GM06990 (cell line): ENCODE measurements around the gene LSP1.

Source experiments
- DNase-seq: peaks from one replicate; pipeline ENCODE4 v3.0.0-alpha.2; 2011; ENCODE audit not compliant: insufficient read length; ENCODE audit errors: extremely low read depth
- H3K27me3 ChIP-seq: replicated peaks from 2 replicates; pipeline ENCODE4 v1.6.0; 2011; ENCODE audit warnings: low read length; ENCODE audit not compliant: control insufficient read depth, insufficient read depth
- H3K36me3 ChIP-seq: 2 replicates; pipeline ENCODE4 v1.5.1; 2011; ENCODE audit warnings: low read length; ENCODE audit not compliant: control insufficient read depth, insufficient read depth
- H3K4me3 ChIP-seq: replicated peaks from 2 replicates; pipeline ENCODE4 v1.5.1; 2011; ENCODE audit warnings: low read depth, mild to moderate bottlenecking, control low read depth, low read length
- TF ChIP-seq, protein P1 (sequence below): IDR thresholded peaks from 2 replicates; pipeline ENCODE4 v1.5.1; 2011; ENCODE audit warnings: low read length, control low read depth, mild to moderate bottlenecking, inconsistent platforms; ENCODE audit not compliant: insufficient read depth, poor library complexity, severe bottlenecking

The LSP1 gene

DNA sequence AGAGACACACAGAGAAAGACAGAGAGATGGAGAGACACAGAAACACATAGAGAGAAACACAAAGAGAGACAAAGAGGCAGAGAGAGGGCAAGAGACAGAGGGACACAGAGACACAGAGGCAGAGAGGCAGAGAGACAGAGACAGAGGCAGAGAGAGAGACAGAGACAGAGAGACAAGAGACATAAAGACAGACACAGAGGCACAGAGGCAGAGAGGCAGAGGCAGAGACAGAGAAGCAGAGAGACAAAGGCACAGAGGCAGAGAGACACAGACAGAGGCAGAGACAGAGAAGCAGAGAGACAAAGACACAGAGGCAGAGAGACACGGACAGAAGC lies 7.8 kb upstream of the LSP1 start:
- Histone ChIP-seq H3K27me3 (no peaks in the 10 kb centered on the region), H3K4me3 (no peak overlapping the region), H3K36me3 (no peaks in the 10 kb centered on the region)
- TF ChIP-seq, protein P1, sequence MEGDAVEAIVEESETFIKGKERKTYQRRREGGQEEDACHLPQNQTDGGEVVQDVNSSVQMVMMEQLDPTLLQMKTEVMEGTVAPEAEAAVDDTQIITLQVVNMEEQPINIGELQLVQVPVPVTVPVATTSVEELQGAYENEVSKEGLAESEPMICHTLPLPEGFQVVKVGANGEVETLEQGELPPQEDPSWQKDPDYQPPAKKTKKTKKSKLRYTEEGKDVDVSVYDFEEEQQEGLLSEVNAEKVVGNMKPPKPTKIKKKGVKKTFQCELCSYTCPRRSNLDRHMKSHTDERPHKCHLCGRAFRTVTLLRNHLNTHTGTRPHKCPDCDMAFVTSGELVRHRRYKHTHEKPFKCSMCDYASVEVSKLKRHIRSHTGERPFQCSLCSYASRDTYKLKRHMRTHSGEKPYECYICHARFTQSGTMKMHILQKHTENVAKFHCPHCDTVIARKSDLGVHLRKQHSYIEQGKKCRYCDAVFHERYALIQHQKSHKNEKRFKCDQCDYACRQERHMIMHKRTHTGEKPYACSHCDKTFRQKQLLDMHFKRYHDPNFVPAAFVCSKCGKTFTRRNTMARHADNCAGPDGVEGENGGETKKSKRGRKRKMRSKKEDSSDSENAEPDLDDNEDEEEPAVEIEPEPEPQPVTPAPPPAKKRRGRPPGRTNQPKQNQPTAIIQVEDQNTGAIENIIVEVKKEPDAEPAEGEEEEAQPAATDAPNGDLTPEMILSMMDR: no peak
- DNase-seq: no peak

DNA sequence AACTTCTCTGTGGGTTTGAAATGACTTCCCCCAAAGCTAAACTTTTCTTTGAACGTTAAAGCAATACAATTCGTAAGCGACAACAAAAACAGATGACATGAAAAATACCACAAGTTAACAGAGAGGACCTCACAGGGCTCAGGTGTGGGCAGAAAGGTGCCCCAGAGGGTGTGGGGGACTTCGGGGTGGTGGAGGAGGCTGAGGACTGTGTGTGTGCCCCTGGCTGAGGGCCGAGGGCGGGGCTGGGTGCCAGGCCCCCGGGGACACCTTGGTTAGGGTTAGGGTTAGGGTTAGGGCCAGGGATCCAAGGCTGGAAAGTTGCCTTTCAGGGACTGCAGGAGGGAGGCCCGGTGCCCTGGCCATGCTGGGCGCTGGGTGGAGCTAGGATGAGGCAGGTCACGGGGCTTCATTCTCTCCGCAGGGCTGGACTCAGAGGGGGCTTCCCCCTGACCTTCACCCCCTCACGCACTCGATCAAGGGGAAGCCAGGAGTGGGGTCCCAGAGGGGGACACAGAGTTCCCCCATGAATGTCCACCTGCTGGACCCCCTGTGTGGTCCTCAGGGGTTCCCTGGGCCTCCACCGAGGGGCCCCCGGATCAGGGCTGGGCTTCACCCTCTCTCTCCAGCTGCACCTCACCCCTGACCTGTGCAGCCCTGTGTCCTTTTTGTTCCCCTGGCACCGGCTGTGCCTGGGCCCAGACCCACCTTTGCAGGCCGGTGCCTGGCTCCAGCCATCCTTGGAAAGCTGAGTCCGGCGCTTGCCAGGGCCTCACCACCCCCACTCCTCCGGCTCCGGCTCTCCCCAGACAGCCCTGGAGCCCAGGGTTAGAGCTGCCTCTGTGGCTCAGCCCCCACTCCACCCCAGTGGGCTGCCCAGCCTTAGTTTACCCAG lies 7.1 kb upstream of the LSP1 start:
- TF ChIP-seq, protein P1: no peak
- H3K36me3 ChIP-seq: no peaks in the 10 kb centered on the region
- DNase-seq: no peak

DNA sequence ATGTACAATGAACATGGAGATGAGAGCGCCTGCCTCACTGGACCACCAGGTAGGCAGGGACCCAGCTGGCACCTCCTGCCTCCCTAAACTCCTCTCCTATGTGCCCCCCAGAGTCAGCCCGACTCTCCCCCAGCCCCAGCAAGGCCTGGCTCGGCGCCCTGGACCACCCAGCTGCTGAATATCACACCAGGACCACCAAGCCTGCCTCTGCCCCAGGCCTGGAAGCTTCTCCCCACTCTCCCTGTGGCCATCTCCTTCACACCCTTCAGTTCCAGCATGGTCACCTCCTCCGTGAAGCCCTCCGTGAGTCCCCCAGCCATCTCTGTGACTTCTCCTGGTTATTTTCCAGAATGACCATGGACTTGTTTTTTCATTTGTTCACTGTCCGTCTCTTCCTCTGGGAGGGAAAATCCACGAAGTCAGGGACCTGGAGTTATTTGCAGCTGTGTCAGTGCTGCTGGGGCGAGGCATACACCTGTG lies 6.4 kb upstream of the LSP1 start:
- TF ChIP-seq, protein P1: no peak
- H3K4me3 ChIP-seq: no peak overlapping the region
- no peaks in the 10 kb centered on the region for H3K27me3 ChIP-seq
- no peaks in the 10 kb centered on the region for H3K36me3 ChIP-seq
- no peak for DNase-seq

More for the DNA sequence above, 7.1 kb upstream of the LSP1 start:
- H3K4me3 ChIP-seq: no peak overlapping the region
- no peaks in the 10 kb centered on the region for H3K27me3 ChIP-seq

DNA sequence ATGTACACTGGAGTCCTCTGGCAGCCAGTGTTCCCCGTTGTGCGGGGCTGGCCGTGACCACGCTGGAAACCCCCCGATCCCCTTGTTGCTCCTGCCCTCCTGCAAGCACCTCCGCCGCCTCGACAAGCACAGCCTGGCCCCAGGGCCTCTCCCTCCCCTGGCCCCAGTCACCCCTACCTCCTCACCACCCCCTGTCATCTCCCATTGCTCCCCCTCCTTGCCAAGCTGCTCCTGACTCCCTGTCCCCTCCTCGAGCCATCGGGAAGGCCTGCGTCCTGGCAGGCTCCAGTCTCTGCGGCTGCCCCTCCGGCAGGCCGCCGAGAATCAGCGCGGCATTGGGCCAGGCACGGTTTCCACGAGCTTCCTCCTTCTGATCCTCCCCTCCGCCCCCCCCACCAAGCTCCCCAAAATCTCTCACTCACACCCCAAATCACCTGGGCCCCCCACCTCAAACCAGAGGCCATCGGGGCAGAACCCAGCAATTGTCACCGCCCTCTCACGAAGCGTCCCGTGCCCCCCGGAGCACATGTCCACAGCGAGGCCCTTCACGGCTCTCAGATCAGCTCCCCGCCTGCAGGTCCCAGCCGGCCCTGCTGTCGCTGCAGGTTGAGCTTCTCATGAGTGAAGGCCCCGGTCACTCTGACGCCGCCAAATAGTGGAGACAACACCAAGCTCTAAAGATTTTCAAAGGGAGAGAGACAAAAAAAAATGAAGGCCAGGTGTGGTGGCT lies 5.7 kb upstream of the LSP1 start:
- no peak overlapping the region for H3K4me3 ChIP-seq
- H3K27me3 ChIP-seq: no peaks in the 10 kb centered on the region
- no peak for DNase-seq
- H3K36me3 ChIP-seq: no peaks in the 10 kb centered on the region
- TF ChIP-seq, protein P1: no peak

DNA sequence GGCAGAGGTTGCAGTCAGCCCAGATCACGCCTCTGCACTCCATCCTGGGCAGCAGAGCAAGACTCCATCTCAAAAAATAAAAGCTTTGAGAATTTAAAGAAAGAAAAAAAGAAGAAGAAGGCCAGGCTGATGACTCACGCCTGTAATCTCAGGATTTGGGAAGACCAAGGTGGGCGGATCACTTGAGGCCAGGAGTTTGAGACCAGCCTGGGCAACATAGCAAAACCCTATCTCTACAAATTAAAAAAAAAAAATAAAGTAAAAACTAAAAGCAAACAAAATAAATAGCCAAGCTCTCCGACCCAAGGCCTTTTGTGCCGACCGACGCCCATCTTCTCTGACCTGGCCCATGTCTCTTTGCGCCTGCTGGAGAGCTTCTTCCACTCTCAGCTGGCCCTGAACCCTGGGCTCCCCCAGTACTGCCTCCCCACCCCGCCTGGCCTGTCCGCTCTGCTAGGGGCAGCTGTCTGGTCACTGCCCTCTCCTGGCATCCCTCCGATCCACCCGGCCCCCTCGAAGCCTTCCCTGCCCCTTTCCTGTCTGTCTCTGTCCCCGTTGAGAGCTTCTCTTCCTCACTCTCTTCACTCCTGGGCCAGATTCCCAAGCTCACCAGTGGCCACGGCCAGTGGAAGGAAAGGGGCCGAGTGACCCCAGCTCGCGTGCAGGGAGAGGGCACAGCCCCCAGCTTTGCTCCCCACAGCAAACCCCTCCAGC lies 4.8 kb upstream of the LSP1 start:
- no peak for DNase-seq
- TF ChIP-seq, protein P1: no peak
- H3K36me3 ChIP-seq: no peaks in the 10 kb centered on the region
- no peaks in the 10 kb centered on the region for H3K27me3 ChIP-seq
- H3K4me3 ChIP-seq: no peak overlapping the region
